ENCODE results near the gene SLC41A3.
"Not testable (repeated sequence)": the region's sequence is repeated elsewhere in the genome, so short reads cannot be mapped to it uniquely, and the experiment has no call there.

Gene SLC41A3

GRCh38 chr3:125967156-125967555 lies 116.8 kb downstream of the SLC41A3 start:
- no peak overlapping the region for H3K27ac ChIP-seq
- no peak for TF ChIP-seq ZFX (IDR thresholded peaks at IDR 0.05; ENCODE audit: borderline replicate concordance)
- TF ChIP-seq, protein P1, sequence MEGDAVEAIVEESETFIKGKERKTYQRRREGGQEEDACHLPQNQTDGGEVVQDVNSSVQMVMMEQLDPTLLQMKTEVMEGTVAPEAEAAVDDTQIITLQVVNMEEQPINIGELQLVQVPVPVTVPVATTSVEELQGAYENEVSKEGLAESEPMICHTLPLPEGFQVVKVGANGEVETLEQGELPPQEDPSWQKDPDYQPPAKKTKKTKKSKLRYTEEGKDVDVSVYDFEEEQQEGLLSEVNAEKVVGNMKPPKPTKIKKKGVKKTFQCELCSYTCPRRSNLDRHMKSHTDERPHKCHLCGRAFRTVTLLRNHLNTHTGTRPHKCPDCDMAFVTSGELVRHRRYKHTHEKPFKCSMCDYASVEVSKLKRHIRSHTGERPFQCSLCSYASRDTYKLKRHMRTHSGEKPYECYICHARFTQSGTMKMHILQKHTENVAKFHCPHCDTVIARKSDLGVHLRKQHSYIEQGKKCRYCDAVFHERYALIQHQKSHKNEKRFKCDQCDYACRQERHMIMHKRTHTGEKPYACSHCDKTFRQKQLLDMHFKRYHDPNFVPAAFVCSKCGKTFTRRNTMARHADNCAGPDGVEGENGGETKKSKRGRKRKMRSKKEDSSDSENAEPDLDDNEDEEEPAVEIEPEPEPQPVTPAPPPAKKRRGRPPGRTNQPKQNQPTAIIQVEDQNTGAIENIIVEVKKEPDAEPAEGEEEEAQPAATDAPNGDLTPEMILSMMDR (IDR thresholded peaks at IDR 0.05): no peak

GRCh38 chr3:125965505-125965904 lies 118.4 kb downstream of the SLC41A3 start:
- TF ChIP-seq, protein P1 (IDR thresholded peaks at IDR 0.05): no peak
- no peak for TF ChIP-seq ZFX (IDR thresholded peaks at IDR 0.05; ENCODE audit: borderline replicate concordance)
- H3K27ac ChIP-seq: no peak overlapping the region

GRCh38 chr3:125963834-125964233 lies 120.1 kb downstream of the SLC41A3 start:
- not testable (repeated sequence) for H3K27ac ChIP-seq

DNA sequence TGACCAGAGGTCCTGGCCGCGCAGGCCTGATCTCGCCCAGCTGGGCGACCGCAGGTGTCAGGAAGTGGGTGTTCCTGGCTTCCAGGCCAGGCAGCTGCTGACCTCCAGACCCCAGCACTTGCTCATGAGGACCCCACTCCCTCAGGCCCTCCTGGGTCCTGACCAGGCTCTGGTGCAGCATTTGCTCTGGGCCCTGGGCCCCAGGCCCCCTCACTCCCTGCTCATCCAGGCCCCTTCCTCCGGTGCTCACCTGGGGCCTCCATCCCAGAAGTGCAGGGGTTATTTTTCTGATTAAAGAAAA lies 122.7 kb downstream of the SLC41A3 start:
- TF ChIP-seq ZFX (IDR thresholded peaks at IDR 0.05; ENCODE audit: borderline replicate concordance): no peak
- TF ChIP-seq, protein P1 (IDR thresholded peaks at IDR 0.05): no peak
- H3K27ac ChIP-seq: no peak overlapping the region

DNA sequence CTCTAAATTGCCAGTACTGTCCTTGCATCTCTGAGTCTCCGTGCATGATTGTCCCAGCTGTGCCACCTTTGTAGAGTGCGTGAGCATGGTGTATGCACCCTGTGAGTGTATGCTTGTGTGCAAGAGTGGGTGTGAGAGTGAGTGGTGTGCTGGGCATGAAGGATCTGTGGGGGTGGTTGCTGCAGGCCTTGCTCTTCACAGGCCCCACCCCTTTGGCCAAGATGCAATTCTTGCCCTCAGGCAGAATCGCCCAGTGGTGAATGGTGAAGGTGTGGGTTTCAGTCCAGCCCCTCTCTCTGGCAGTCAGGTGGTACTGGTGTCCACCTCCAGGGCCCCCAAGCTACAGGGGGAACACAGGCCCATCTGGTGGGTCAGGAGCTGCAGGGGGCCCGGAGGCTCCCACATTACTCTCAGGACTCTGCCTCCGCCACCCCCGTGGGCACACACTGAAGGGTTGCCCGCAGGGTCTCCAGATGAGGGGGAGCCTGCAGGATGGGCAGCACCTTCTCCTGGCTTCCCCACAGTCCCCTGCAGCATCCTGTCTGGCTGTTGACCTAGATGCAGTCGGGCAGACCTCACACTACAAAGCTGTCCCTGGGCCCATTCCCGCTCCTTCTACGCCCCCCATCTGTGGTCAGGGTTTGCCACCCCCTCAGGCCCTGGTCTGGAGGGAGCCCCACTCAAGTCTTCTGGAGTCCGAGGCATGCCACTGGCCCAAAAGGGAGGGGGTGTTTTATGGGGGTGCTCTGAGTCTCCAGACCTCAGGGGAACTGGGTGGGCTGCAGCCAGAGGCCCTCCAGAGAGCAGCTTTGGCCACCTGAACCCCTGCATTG lies 123.3 kb downstream of the SLC41A3 start:
- no peak for TF ChIP-seq ZFX (IDR thresholded peaks at IDR 0.05; ENCODE audit: borderline replicate concordance)
- TF ChIP-seq, protein P1 (IDR thresholded peaks at IDR 0.05): no peak
- H3K27ac ChIP-seq: no peak overlapping the region

GRCh38 chr3:125960066-125960424 lies 123.9 kb downstream of the SLC41A3 start:
- TF ChIP-seq, protein P1 (IDR thresholded peaks at IDR 0.05): no peak
- no peak for TF ChIP-seq ZFX (IDR thresholded peaks at IDR 0.05; ENCODE audit: borderline replicate concordance)
- no peak overlapping the region for H3K27ac ChIP-seq

GRCh38 chr3:125959317-125960065 lies 124.4 kb downstream of the SLC41A3 start:
- TF ChIP-seq, protein P1 (IDR thresholded peaks at IDR 0.05): no peak
- TF ChIP-seq ZFX (IDR thresholded peaks at IDR 0.05; ENCODE audit: borderline replicate concordance): no peak
- no peak overlapping the region for H3K27ac ChIP-seq

Measured in 22Rv1 (cell line).